ENCODE data around the gene PPP2R3B.

Gene PPP2R3B

GRCh38 chrX:323721-324628 is 62.7 kb downstream of the PPP2R3B start:
- Mint-ChIP-seq H3K9me3 (no peaks in the 10 kb centered on the region), H3K27ac (no peak overlapping the region), H3K36me3 (ENCODE audit: low read depth) (no peaks in the 10 kb centered on the region), H3K4me3 (peak overlapping the region in 1 of 3 experiments; percentile 7), H3K27me3 (ENCODE audit: low read depth) (peaks cover 21% of the 10 kb centered on the region), H3K4me1 (peaks cover 11% of the 10 kb centered on the region)
- TF ChIP-seq, protein P1, sequence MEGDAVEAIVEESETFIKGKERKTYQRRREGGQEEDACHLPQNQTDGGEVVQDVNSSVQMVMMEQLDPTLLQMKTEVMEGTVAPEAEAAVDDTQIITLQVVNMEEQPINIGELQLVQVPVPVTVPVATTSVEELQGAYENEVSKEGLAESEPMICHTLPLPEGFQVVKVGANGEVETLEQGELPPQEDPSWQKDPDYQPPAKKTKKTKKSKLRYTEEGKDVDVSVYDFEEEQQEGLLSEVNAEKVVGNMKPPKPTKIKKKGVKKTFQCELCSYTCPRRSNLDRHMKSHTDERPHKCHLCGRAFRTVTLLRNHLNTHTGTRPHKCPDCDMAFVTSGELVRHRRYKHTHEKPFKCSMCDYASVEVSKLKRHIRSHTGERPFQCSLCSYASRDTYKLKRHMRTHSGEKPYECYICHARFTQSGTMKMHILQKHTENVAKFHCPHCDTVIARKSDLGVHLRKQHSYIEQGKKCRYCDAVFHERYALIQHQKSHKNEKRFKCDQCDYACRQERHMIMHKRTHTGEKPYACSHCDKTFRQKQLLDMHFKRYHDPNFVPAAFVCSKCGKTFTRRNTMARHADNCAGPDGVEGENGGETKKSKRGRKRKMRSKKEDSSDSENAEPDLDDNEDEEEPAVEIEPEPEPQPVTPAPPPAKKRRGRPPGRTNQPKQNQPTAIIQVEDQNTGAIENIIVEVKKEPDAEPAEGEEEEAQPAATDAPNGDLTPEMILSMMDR (IDR thresholded peaks at IDR 0.05; ENCODE audit: unreplicated experiment in 3 of 3) = peak; percentile 18 to 40 (median 20)

GRCh38 chrX:320126-320783 is 66.5 kb downstream of the PPP2R3B start:
- Mint-ChIP-seq H3K4me1 (peaks cover 11% of the 10 kb centered on the region), H3K27ac (peak overlapping the region in 2 of 3 experiments; percentile 15 to 35), H3K4me3 (peak overlapping the region; percentile 89 to 95 (median 93)), H3K27me3 (ENCODE audit: low read depth) (peaks cover 16% of the 10 kb centered on the region), H3K9me3 (no peaks in the 10 kb centered on the region), H3K36me3 (ENCODE audit: low read depth) (no peaks in the 10 kb centered on the region)
- TF ChIP-seq, protein P1 (IDR thresholded peaks at IDR 0.05; ENCODE audit: unreplicated experiment in 3 of 3) = no peak

- peak overlapping the region; percentile 89 to 95 (median 93) for H3K4me3 Mint-ChIP-seq
- TF ChIP-seq, protein P1 (IDR thresholded peaks at IDR 0.05; ENCODE audit: unreplicated experiment in 3 of 3) = no peak
- H3K9me3 Mint-ChIP-seq = no peaks in the 10 kb centered on the region
- H3K27me3 Mint-ChIP-seq (ENCODE audit: low read depth) = peaks cover 10% of the 10 kb centered on the region
- H3K27ac Mint-ChIP-seq = no peak overlapping the region
- peaks cover 11% of the 10 kb centered on the region for H3K4me1 Mint-ChIP-seq
- peaks cover 3% of the 10 kb centered on the region for H3K36me3 Mint-ChIP-seq (ENCODE audit: low read depth)
These were observed 67.1 kb downstream of the PPP2R3B start for GRCh38 chrX:319579-320125.

GRCh38 chrX:318739-319578 is 67.7 kb downstream of the PPP2R3B start, which contains the start of gene GTPBP6:
TSS of gene GTPBP6 (minus strand) at chrX:318796. CDS start at chrX:318787, 9 bp downstream.
- H3K27ac Mint-ChIP-seq = peak within 1 kb of the TSS; percentile 91 to 99 (median 99)
- TF ChIP-seq, protein P1 (IDR thresholded peaks at IDR 0.05; ENCODE audit: unreplicated experiment in 3 of 3) = no peak
- peaks cover 9% of the 10 kb centered on the region for H3K27me3 Mint-ChIP-seq (ENCODE audit: low read depth)
- peaks cover 11% of the 10 kb centered on the region for H3K4me1 Mint-ChIP-seq
- no peaks in the 10 kb centered on the region for H3K9me3 Mint-ChIP-seq
- H3K36me3 Mint-ChIP-seq (ENCODE audit: low read depth) = peaks cover 5% of the 10 kb centered on the region
- H3K4me3 Mint-ChIP-seq = peak within 1 kb of the TSS; percentile 91 to 95 (median 91)

- Mint-ChIP-seq H3K27ac (peak overlapping the region; percentile 91 to 99 (median 99)), H3K9me3 (no peaks in the 10 kb centered on the region), H3K27me3 (ENCODE audit: low read depth) (peaks cover 2% of the 10 kb centered on the region), H3K4me1 (peaks cover 7% of the 10 kb centered on the region), H3K36me3 (ENCODE audit: low read depth) (peaks cover 12% of the 10 kb centered on the region), H3K4me3 (peak overlapping the region; percentile 91 to 92 (median 91))
- TF ChIP-seq, protein P1 (IDR thresholded peaks at IDR 0.05; ENCODE audit: unreplicated experiment in 3 of 3) = no peak
These were observed 68.5 kb downstream of the PPP2R3B start for GRCh38 chrX:318068-318738.

All from nephron (organoid).